Measurements from ENCODE around the gene MICAL3. TPM values are rescaled to one million over a fixed set of nuclear protein-coding genes. Genes with fewer than 3 reads are reported as not detected.

MICAL3 gene
- polyA plus RNA-seq, 3 donors = 24.8 to 29.0 (median 27.6) TPM

- no peak for DNase-seq (ENCODE audit: low read depth in 3 of 3, low spot score in 2 of 3)
Measured at GRCh38 chr22:17825876-17826550, 198.3 kb downstream of the MICAL3 start.

- DNase-seq (ENCODE audit: low read depth in 3 of 3, low spot score in 2 of 3) = no peak
Measured at GRCh38 chr22:17824457-17824856, 199.9 kb downstream of the MICAL3 start.

- no peak for DNase-seq (ENCODE audit: low read depth in 3 of 3, low spot score in 2 of 3)
Measured at GRCh38 chr22:17823964-17824363, 200.4 kb downstream of the MICAL3 start.

- no peak for DNase-seq (ENCODE audit: low read depth in 3 of 3, low spot score in 2 of 3)
Measured at GRCh38 chr22:17823226-17823625, 201.1 kb downstream of the MICAL3 start.

GRCh38 chr22:17822087-17822486, 202.3 kb downstream of the MICAL3 start:
- no peak for DNase-seq (ENCODE audit: low read depth in 3 of 3, low spot score in 2 of 3)

GRCh38 chr22:17820879-17821439, 203.4 kb downstream of the MICAL3 start:
- DNase-seq (ENCODE audit: low read depth in 3 of 3, low spot score in 2 of 3) = no peak

- no peak for DNase-seq (ENCODE audit: low read depth in 3 of 3, low spot score in 2 of 3)
Measured at GRCh38 chr22:17818649-17819048, 205.7 kb downstream of the MICAL3 start.

GRCh38 chr22:17818180-17818579, 206.2 kb downstream of the MICAL3 start:
- no peak for DNase-seq (ENCODE audit: low read depth in 3 of 3, low spot score in 2 of 3)

- no peak for DNase-seq (ENCODE audit: low read depth in 3 of 3, low spot score in 2 of 3)
Measured at GRCh38 chr22:17817511-17818065, 206.8 kb downstream of the MICAL3 start.

GRCh38 chr22:17817079-17817478, 207.3 kb downstream of the MICAL3 start:
- DNase-seq (ENCODE audit: low read depth in 3 of 3, low spot score in 2 of 3) = no peak

- no peak for DNase-seq (ENCODE audit: low read depth in 3 of 3, low spot score in 2 of 3)
Measured at GRCh38 chr22:17816649-17817048, 207.7 kb downstream of the MICAL3 start.

- no peak for DNase-seq (ENCODE audit: low read depth in 3 of 3, low spot score in 2 of 3)
Measured at GRCh38 chr22:17815703-17816254, 208.6 kb downstream of the MICAL3 start.

- no peak for DNase-seq (ENCODE audit: low read depth in 3 of 3, low spot score in 2 of 3)
Measured at GRCh38 chr22:17814830-17815229, 209.5 kb downstream of the MICAL3 start.

GRCh38 chr22:17814084-17814483, 210.3 kb downstream of the MICAL3 start:
- no peak for DNase-seq (ENCODE audit: low read depth in 3 of 3, low spot score in 2 of 3)

- DNase-seq (ENCODE audit: low read depth in 3 of 3, low spot score in 2 of 3) = no peak
Measured at GRCh38 chr22:17811119-17811518, 213.2 kb downstream of the MICAL3 start.

- no peak for DNase-seq (ENCODE audit: low read depth in 3 of 3, low spot score in 2 of 3)
Measured at GRCh38 chr22:17810570-17811116, 213.7 kb downstream of the MICAL3 start.

GRCh38 chr22:17808693-17809403, 215.5 kb downstream of the MICAL3 start:
- DNase-seq (ENCODE audit: low read depth in 3 of 3, low spot score in 2 of 3) = no peak

GRCh38 chr22:17807578-17808410, 216.6 kb downstream of the MICAL3 start:
- no peak for DNase-seq (ENCODE audit: low read depth in 3 of 3, low spot score in 2 of 3)

GRCh38 chr22:17807086-17807485, 217.3 kb downstream of the MICAL3 start:
- DNase-seq (ENCODE audit: low read depth in 3 of 3, low spot score in 2 of 3) = no peak

GRCh38 chr22:17806437-17806836, 217.9 kb downstream of the MICAL3 start:
- DNase-seq (ENCODE audit: low read depth in 3 of 3, low spot score in 2 of 3) = no peak

All from right renal cortex interstitium (tissue), 3 donors.